ENCODE results near the gene MGAT5B. TPM values are rescaled to one million over a fixed set of nuclear protein-coding genes. Genes with fewer than 3 reads are reported as not detected.
A peak's percentile ranks its signal among the peaks of the same experiment; 100 is the strongest.

The MGAT5B gene
- total and polyA plus RNA-seq, 3 experiments from 2014 or later: 0.17 to 0.46 (median 0.40) TPM

DNA sequence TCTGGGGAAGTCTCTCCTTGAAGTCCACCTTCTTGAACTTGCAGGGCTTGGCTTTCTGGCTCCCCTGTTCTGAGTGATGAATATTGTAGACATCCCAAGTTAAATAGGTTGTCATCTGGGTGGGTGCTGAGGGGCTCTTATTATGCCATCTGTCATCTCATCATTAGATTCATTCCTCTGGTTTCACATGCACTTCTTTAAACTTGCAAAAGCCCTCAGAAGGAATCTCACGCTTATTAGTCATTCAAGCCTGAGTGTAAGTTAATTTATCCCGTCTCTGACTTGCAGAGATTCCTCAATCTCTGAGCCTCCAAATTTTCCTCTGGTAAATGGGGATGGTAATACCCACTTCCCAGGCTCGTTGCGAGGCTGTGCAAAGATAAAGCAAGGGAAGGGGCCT is 5.7 kb downstream of the MGAT5B start:
- Mint-ChIP-seq H3K9me3 (peaks cover 0 to 5% (median 2%) of the 10 kb centered on the region in 5 donors), H3K27ac (peak overlapping the region in 1 of 8 donors; percentile 8), H3K27me3 (peaks cover 25 to 29% of the 10 kb centered on the region in 2 donors), H3K36me3 (peaks cover 0 to 5% (median 0%) of the 10 kb centered on the region in 3 donors), H3K4me1 (peaks cover 0 to 12% (median 5%) of the 10 kb centered on the region in 3 donors), H3K4me3 (no peak overlapping the region)
- Histone ChIP-seq H3K27me3 (ENCODE audit: insufficient read depth, low read length, poor library complexity, severe bottlenecking) (peaks cover 4% of the 10 kb centered on the region), H3K4me3 (ENCODE audit: low read length) (no peak overlapping the region), H3K4me1 (ENCODE audit: insufficient read depth, low read length) (peaks cover 3% of the 10 kb centered on the region), H3K36me3 (ENCODE audit: insufficient read depth, low read length) (no peaks in the 10 kb centered on the region), H3K9me3 (ENCODE audit: low read length) (no peaks in the 10 kb centered on the region), H3K27ac (ENCODE audit: low read depth, low read length) (no peak overlapping the region)
- ChIA-PET POLR2A (no interaction called here), CTCF (no interaction called here)
- no peak for DNase-seq

DNA sequence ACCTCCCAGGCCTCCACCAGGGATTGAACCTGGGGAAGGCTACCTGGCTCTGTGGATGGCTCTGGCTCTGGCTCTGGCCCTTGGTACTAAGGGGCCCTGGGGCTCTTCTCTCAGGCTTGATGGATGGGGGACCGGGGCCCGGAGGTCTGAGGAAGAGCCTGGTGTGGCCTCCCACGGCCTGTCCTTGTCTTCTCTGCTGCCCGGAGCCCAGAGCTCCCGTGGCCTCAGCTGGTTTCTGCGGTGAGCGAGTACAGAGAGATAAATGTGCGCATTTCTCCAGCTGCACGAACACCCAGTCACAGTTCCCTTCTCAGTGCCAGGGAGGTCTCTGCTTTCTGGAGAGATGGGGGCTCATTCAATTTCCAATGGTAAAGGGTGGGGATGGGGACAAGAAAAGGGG is 9.2 kb downstream of the MGAT5B start:
- ChIA-PET POLR2A (no interaction called here), CTCF (no interaction called here)
- H3K4me1 ChIP-seq (ENCODE audit: insufficient read depth, low read length): no peaks in the 10 kb centered on the region
- H3K4me1 Mint-ChIP-seq: peaks cover 0 to 4% (median 3%) of the 10 kb centered on the region in 3 donors
- peaks cover 0 to 5% (median 2%) of the 10 kb centered on the region in 5 donors for H3K9me3 Mint-ChIP-seq
- H3K36me3 ChIP-seq (ENCODE audit: insufficient read depth, low read length): no peaks in the 10 kb centered on the region
- H3K27ac ChIP-seq (ENCODE audit: low read depth, low read length): no peak overlapping the region
- peaks cover 0 to 5% (median 0%) of the 10 kb centered on the region in 3 donors for H3K36me3 Mint-ChIP-seq
- DNase-seq: no peak
- no peak overlapping the region for H3K4me3 Mint-ChIP-seq
- no peaks in the 10 kb centered on the region for H3K27me3 ChIP-seq (ENCODE audit: insufficient read depth, low read length, poor library complexity, severe bottlenecking)
- no peaks in the 10 kb centered on the region for H3K9me3 ChIP-seq (ENCODE audit: low read length)
- H3K27me3 Mint-ChIP-seq: peaks cover 13 to 18% of the 10 kb centered on the region in 2 donors
- no peak overlapping the region for H3K27ac Mint-ChIP-seq
- H3K4me3 ChIP-seq (ENCODE audit: low read length): no peak overlapping the region

DNA sequence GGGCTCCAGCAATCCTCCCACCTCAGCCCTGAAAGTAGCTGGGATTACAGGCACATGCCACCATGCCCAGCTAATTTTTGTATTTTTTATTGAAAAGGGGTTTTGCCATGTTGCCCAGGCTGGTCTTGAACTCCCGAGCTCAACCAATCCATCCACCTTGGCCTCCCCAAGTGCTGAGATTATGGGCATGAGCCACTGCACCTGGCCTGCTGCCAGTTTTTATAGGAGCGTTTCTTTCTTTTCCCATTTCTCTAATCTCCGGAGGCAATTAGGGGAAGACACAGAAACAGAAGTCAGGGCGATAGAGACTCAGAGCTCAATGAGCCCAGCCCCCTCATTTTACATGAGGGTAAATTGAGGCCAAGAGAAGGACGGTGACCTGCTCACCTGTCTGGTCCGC is 10.4 kb downstream of the MGAT5B start:
- peaks cover 0 to 5% (median 0%) of the 10 kb centered on the region in 3 donors for H3K36me3 Mint-ChIP-seq
- H3K9me3 Mint-ChIP-seq: peaks cover 0 to 5% (median 2%) of the 10 kb centered on the region in 5 donors
- H3K4me1 Mint-ChIP-seq: no peaks in the 10 kb centered on the region

DNA sequence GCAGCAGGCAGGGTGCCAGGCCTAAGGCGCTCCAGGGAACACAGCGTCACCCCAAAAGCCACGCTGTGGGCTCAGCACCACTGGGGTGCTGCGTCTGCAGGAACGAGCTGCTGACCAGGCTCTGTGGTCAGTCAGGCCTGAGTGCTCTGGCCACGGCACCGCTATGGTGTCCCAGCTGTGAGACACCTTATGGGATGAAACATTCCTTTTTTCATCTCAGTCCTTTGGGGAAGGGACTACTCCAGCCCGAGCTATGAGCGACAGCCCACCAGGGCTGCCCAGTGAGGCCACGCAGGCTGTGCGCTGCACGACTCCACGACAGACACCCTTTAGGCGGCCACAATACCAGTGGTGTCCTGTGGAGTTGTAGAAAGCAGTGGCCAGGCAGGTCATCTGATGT is 11.1 kb downstream of the MGAT5B start:
- Histone ChIP-seq H3K36me3 (ENCODE audit: insufficient read depth, low read length) (no peaks in the 10 kb centered on the region), H3K9me3 (ENCODE audit: low read length) (no peaks in the 10 kb centered on the region), H3K4me3 (ENCODE audit: low read length) (no peak overlapping the region), H3K27ac (ENCODE audit: low read depth, low read length) (no peak overlapping the region), H3K4me1 (ENCODE audit: insufficient read depth, low read length) (no peaks in the 10 kb centered on the region), H3K27me3 (ENCODE audit: insufficient read depth, low read length, poor library complexity, severe bottlenecking) (no peaks in the 10 kb centered on the region)
- Mint-ChIP-seq H3K27ac (no peak overlapping the region), H3K4me3 (no peak overlapping the region), H3K27me3 (peaks cover 7 to 11% of the 10 kb centered on the region in 2 donors), H3K4me1 (no peaks in the 10 kb centered on the region), H3K36me3 (peaks cover 0 to 5% (median 0%) of the 10 kb centered on the region in 3 donors), H3K9me3 (peaks cover 0 to 5% (median 2%) of the 10 kb centered on the region in 5 donors)
- ChIA-PET CTCF (interaction anchor here (1.3 kb wide), 1 partner anchor 178 kb away, joined by 8 read pairs; no protein-coding TSS in a partner anchor), POLR2A (interaction anchor here (0.6 kb wide), 1 partner anchor 172 kb away, joined by 6 read pairs; no protein-coding TSS in a partner anchor)
- no peak for DNase-seq

More for the DNA sequence above, 10.4 kb downstream of the MGAT5B start:
- no peak overlapping the region for H3K4me3 ChIP-seq (ENCODE audit: low read length)
- H3K36me3 ChIP-seq (ENCODE audit: insufficient read depth, low read length): no peaks in the 10 kb centered on the region
- Mint-ChIP-seq H3K27ac (no peak overlapping the region), H3K27me3 (peaks cover 10 to 14% of the 10 kb centered on the region in 2 donors), H3K4me3 (no peak overlapping the region)
- no peak for DNase-seq
- no peak overlapping the region for H3K27ac ChIP-seq (ENCODE audit: low read depth, low read length)
- ChIA-PET CTCF (no interaction called here), POLR2A (no interaction called here)
- no peaks in the 10 kb centered on the region for H3K4me1 ChIP-seq (ENCODE audit: insufficient read depth, low read length)
- no peaks in the 10 kb centered on the region for H3K27me3 ChIP-seq (ENCODE audit: insufficient read depth, low read length, poor library complexity, severe bottlenecking)
- no peaks in the 10 kb centered on the region for H3K9me3 ChIP-seq (ENCODE audit: low read length)

DNA sequence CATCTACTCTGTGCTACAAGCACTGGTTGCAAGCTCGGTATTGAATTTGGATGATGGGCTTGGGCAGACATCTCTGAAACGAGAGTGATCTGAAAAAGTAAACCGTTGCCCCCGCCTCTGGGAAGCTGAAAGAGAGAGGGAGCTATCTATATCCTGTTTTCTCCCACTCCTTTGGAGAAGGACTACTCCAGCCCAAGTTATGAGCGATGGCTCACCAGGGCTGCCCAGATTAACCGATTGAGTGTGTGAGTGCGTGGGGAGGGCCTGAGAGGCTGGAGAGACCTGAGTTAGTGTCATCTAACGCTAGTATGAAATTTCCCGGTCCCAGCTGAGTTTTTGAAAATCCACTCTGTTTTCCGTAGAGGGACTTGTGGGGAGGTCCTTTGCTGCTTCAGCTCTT is 11.5 kb downstream of the MGAT5B start:
- Histone ChIP-seq H3K9me3 (ENCODE audit: low read length) (no peaks in the 10 kb centered on the region), H3K36me3 (ENCODE audit: insufficient read depth, low read length) (no peaks in the 10 kb centered on the region), H3K27me3 (ENCODE audit: insufficient read depth, low read length, poor library complexity, severe bottlenecking) (no peaks in the 10 kb centered on the region), H3K4me3 (ENCODE audit: low read length) (no peak overlapping the region), H3K27ac (ENCODE audit: low read depth, low read length) (no peak overlapping the region), H3K4me1 (ENCODE audit: insufficient read depth, low read length) (no peaks in the 10 kb centered on the region)
- no peak overlapping the region for H3K4me3 Mint-ChIP-seq
- peaks cover 0 to 5% (median 0%) of the 10 kb centered on the region in 3 donors for H3K36me3 Mint-ChIP-seq
- H3K9me3 Mint-ChIP-seq: peaks cover 0 to 5% (median 2%) of the 10 kb centered on the region in 5 donors
- peak overlapping the region in 1 of 8 donors; percentile 9 for H3K27ac Mint-ChIP-seq
- DNase-seq: no peak
- H3K27me3 Mint-ChIP-seq: peaks cover 7 to 11% of the 10 kb centered on the region in 2 donors
- no peaks in the 10 kb centered on the region for H3K4me1 Mint-ChIP-seq
- ChIA-PET POLR2A (interaction anchor here (0.6 kb wide), 1 partner anchor 1310 kb away, joined by 3 read pairs; no protein-coding TSS in a partner anchor), CTCF (interaction anchor here (1.3 to 1.6 kb wide), 2 partner anchors 12 to 177 kb away, joined by 8 to 11 read pairs; partner anchors contain the start of gene MGAT5B)

DNA sequence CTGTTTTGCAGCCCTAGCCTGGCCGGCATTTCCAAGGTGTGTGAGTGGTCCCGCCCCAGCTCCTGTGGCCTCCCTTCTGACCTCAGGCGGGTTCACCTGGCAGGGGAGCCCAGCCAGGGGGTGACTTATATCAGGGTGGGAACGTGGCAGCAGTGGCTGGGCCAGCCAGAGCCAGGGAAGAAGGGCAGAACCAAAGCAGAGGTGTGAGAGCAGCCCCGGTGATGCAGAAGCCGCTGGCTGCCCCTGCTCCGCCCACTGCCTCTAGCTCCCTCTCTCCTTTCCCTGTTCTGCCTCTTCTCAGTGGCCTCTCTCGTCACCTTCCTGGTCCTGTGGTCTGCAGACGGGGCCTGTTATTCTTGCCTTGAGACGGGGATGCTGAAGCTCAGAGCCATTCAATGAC is 12.1 kb downstream of the MGAT5B start:
- DNase-seq: no peak
- Histone ChIP-seq H3K27me3 (ENCODE audit: insufficient read depth, low read length, poor library complexity, severe bottlenecking) (no peaks in the 10 kb centered on the region), H3K27ac (ENCODE audit: low read depth, low read length) (no peak overlapping the region), H3K4me3 (ENCODE audit: low read length) (no peak overlapping the region), H3K36me3 (ENCODE audit: insufficient read depth, low read length) (no peaks in the 10 kb centered on the region), H3K4me1 (ENCODE audit: insufficient read depth, low read length) (no peaks in the 10 kb centered on the region), H3K9me3 (ENCODE audit: low read length) (no peaks in the 10 kb centered on the region)
- H3K27me3 Mint-ChIP-seq: peaks cover 7 to 11% of the 10 kb centered on the region in 2 donors
- no peak overlapping the region for H3K27ac Mint-ChIP-seq
- peaks cover 0 to 4% (median 0%) of the 10 kb centered on the region in 3 donors for H3K36me3 Mint-ChIP-seq
- ChIA-PET CTCF (interaction anchor here (1.3 to 1.6 kb wide), 3 partner anchors 12 to 177 kb away, joined by 3 to 11 read pairs (median 8); partner anchors contain the start of gene MGAT5B), POLR2A (interaction anchor here (0.6 kb wide), 1 partner anchor 1311 kb away, joined by 3 read pairs; no protein-coding TSS in a partner anchor)
- H3K9me3 Mint-ChIP-seq: peaks cover 0 to 4% (median under 1%) of the 10 kb centered on the region in 5 donors
- no peaks in the 10 kb centered on the region for H3K4me1 Mint-ChIP-seq
- no peak overlapping the region for H3K4me3 Mint-ChIP-seq

DNA sequence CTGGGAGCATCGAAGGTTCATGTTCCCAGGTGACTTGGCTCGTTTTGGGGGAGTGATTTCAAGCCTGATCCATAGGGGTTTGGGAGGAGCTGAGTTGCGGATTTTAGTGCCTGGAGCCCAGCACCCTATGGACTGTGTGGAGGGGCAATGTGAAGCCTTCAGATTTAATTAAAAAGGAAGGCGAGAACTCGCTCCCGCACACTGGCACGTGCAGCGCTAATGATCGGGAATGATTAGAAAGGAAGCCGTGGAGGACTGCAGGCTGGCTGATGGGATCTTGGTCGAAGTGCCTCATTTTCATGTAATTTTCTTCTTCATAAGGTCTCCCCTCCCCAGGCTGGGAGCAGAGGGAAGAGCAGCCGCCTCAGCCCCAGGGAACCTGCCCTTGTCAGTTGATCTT is 12.8 kb downstream of the MGAT5B start:
- Histone ChIP-seq H3K27me3 (ENCODE audit: insufficient read depth, low read length, poor library complexity, severe bottlenecking) (no peaks in the 10 kb centered on the region), H3K4me3 (ENCODE audit: low read length) (no peak overlapping the region), H3K4me1 (ENCODE audit: insufficient read depth, low read length) (no peaks in the 10 kb centered on the region), H3K36me3 (ENCODE audit: insufficient read depth, low read length) (no peaks in the 10 kb centered on the region), H3K9me3 (ENCODE audit: low read length) (no peaks in the 10 kb centered on the region), H3K27ac (ENCODE audit: low read depth, low read length) (no peak overlapping the region)
- POLR2A ChIA-PET: interaction anchor here (0.6 kb wide), 1 partner anchor 1626 kb away, joined by 4 read pairs; no protein-coding TSS in a partner anchor
- Mint-ChIP-seq H3K4me1 (no peaks in the 10 kb centered on the region), H3K27ac (no peak overlapping the region), H3K9me3 (no peaks in the 10 kb centered on the region), H3K27me3 (peaks cover 2 to 8% of the 10 kb centered on the region in 2 donors), H3K4me3 (no peak overlapping the region), H3K36me3 (no peaks in the 10 kb centered on the region)
- no peak for DNase-seq
- CTCF ChIA-PET: interaction anchor here (1.3 to 1.6 kb wide), 2 partner anchors 13 to 175 kb away, joined by 3 to 11 read pairs; partner anchors contain the start of gene MGAT5B

DNA sequence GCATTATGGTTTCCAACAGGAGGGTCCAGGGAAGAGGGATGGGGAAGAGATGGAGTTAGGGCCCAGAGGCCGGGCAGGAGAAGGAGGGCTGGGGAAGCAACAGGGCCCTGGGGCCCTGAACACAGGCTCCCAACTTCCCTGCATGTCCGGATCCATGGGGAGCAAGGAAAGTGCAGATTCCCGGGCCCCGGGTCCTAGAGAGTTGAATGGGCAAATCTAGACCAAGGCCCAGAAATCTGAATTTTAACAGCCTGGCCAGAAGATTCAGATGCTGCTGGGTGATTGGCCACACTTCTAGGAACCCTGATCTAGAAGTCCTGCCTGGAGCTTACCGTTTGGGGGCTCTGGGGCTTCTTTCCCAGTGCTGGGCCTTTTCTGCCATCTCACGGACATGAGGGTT is 13.2 kb downstream of the MGAT5B start:
- H3K36me3 ChIP-seq (ENCODE audit: insufficient read depth, low read length): no peaks in the 10 kb centered on the region
- H3K27me3 ChIP-seq (ENCODE audit: insufficient read depth, low read length, poor library complexity, severe bottlenecking): no peaks in the 10 kb centered on the region
- no peaks in the 10 kb centered on the region for H3K9me3 Mint-ChIP-seq
- H3K27me3 Mint-ChIP-seq: peaks cover 2 to 8% of the 10 kb centered on the region in 2 donors
- H3K4me1 ChIP-seq (ENCODE audit: insufficient read depth, low read length): no peaks in the 10 kb centered on the region
- H3K9me3 ChIP-seq (ENCODE audit: low read length): no peaks in the 10 kb centered on the region
- DNase-seq: no peak
- no peak overlapping the region for H3K27ac ChIP-seq (ENCODE audit: low read depth, low read length)
- no peak overlapping the region for H3K4me3 Mint-ChIP-seq
- H3K4me1 Mint-ChIP-seq: no peaks in the 10 kb centered on the region
- CTCF ChIA-PET: interaction anchor here (1.3 to 1.6 kb wide), 2 partner anchors 13 to 175 kb away, joined by 3 to 11 read pairs; partner anchors contain the start of gene MGAT5B
- POLR2A ChIA-PET: no interaction called here
- no peak overlapping the region for H3K4me3 ChIP-seq (ENCODE audit: low read length)
- no peaks in the 10 kb centered on the region for H3K36me3 Mint-ChIP-seq
- no peak overlapping the region for H3K27ac Mint-ChIP-seq
